ENCODE data around the gene SNX32. TPM values are rescaled to one million over a fixed set of nuclear protein-coding genes. Genes with fewer than 3 reads are reported as not detected.

The SNX32 gene
- total RNA-seq, 2 experiments from 2014 or later: 0.33 to 0.61 TPM

DNA sequence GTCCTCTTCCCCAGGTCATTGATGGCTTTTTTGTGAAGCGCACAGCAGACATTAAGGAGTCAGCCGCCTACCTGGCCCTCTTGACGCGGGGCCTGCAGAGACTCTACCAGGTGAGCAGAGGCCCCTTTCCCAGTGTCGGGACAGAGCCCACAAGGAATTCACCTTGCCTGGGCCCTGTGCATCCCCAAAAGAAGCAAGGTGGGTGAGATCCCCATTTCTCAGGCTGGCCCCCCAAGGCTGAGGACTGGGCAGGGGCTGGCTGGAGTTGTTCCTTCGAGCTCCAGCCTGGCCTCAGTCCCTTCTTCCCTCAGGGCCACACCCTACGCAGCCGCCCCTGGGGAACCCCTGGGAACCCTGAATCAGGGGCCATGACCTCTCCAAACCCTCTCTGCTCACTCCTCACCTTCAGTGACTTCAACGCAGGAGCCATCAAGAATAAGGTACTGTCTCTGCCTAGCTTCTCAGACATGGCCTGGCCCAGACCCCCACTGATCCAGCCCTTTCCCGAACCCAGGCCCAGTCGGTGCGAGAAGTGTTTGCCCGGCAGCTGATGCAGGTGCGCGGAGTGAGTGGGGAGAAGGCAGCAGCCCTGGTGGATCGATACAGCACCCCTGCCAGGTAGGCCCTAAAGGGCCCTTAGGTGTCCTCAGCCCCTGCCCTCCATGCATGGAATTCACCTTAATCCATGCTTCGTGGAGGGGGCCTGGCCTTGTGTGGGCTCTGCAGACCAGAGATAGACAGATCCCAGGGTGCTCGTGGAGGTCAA lies 31.1 kb downstream of the SNX32 start:
- CTCF ChIA-PET: no interaction called here
- Histone ChIP-seq H3K4me1 (ENCODE audit: insufficient read depth, low read length) (peaks cover 41% of the 10 kb centered on the region), H3K4me3 (ENCODE audit: low read length) (no peak overlapping the region), H3K27me3 (ENCODE audit: control insufficient read depth in 1 of 2, insufficient read depth in 2 of 2, low read length in 2 of 2) (no peaks in the 10 kb centered on the region), H3K9me3 (ENCODE audit: control insufficient read depth in 1 of 2, insufficient read depth in 1 of 2, low read length in 2 of 2) (no peaks in the 10 kb centered on the region), H3K36me3 (ENCODE audit: insufficient read depth, low read length) (peaks cover 67% of the 10 kb centered on the region), H3K27ac (ENCODE audit: low read depth in 1 of 2, low read length in 2 of 2) (no peak overlapping the region)
- intact Hi-C loops (cut with DNase I, micrococcal nuclease): no loop called here
- TF ChIP-seq, protein P1, sequence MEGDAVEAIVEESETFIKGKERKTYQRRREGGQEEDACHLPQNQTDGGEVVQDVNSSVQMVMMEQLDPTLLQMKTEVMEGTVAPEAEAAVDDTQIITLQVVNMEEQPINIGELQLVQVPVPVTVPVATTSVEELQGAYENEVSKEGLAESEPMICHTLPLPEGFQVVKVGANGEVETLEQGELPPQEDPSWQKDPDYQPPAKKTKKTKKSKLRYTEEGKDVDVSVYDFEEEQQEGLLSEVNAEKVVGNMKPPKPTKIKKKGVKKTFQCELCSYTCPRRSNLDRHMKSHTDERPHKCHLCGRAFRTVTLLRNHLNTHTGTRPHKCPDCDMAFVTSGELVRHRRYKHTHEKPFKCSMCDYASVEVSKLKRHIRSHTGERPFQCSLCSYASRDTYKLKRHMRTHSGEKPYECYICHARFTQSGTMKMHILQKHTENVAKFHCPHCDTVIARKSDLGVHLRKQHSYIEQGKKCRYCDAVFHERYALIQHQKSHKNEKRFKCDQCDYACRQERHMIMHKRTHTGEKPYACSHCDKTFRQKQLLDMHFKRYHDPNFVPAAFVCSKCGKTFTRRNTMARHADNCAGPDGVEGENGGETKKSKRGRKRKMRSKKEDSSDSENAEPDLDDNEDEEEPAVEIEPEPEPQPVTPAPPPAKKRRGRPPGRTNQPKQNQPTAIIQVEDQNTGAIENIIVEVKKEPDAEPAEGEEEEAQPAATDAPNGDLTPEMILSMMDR (IDR thresholded peaks at IDR 0.05): no peak
- Mint-ChIP-seq H3K9me3 (no peaks in the 10 kb centered on the region), H3K27ac (no peak overlapping the region), H3K4me3 (peak overlapping the region; percentile 65), H3K4me1 (ENCODE audit: low read depth) (peaks cover 18% of the 10 kb centered on the region), H3K36me3 (ENCODE audit: low read depth) (peaks cover 69% of the 10 kb centered on the region), H3K27me3 (no peaks in the 10 kb centered on the region)
- DNase-seq: peak in 1 of 14 experiments; percentile 16
- POLR2A ChIA-PET: no interaction called here
- no peak for ATAC-seq (ENCODE audit: poor library complexity)

- intact Hi-C loops (cut with DNase I, micrococcal nuclease): no loop called here
- H3K4me3 ChIP-seq (ENCODE audit: low read length): no peak overlapping the region
- POLR2A ChIA-PET: interaction anchor here (1.1 kb wide), 1 partner anchor 7 kb away, joined by 3 read pairs; the partner anchor contains the start of gene CFL1
- Mint-ChIP-seq H3K9me3 (no peaks in the 10 kb centered on the region), H3K27ac (no peak overlapping the region), H3K4me3 (no peak overlapping the region), H3K4me1 (ENCODE audit: low read depth) (peaks cover 17% of the 10 kb centered on the region), H3K36me3 (ENCODE audit: low read depth) (peaks cover 63% of the 10 kb centered on the region), H3K27me3 (no peaks in the 10 kb centered on the region)
- H3K4me1 ChIP-seq (ENCODE audit: insufficient read depth, low read length): peaks cover 42% of the 10 kb centered on the region
- CTCF ChIA-PET: interaction anchor here (0.9 kb wide), 1 partner anchor 23 kb away, joined by 3 read pairs; the partner anchor contains the start of gene FIBP
- H3K36me3 ChIP-seq (ENCODE audit: insufficient read depth, low read length): peaks cover 67% of the 10 kb centered on the region
- ATAC-seq (ENCODE audit: poor library complexity) (no peak), DNase-seq (peak in 1 of 14 experiments; percentile 17)
- no peak overlapping the region for H3K27ac ChIP-seq (ENCODE audit: low read depth in 1 of 2, low read length in 2 of 2)
- no peaks in the 10 kb centered on the region for H3K9me3 ChIP-seq (ENCODE audit: control insufficient read depth in 1 of 2, insufficient read depth in 1 of 2, low read length in 2 of 2)
- TF ChIP-seq, protein P1 (IDR thresholded peaks at IDR 0.05): no peak
- no peaks in the 10 kb centered on the region for H3K27me3 ChIP-seq (ENCODE audit: control insufficient read depth in 1 of 2, insufficient read depth in 2 of 2, low read length in 2 of 2)
Observed at GRCh38 chr11:65865550-65866172, 31.9 kb downstream of the SNX32 start.

DNA sequence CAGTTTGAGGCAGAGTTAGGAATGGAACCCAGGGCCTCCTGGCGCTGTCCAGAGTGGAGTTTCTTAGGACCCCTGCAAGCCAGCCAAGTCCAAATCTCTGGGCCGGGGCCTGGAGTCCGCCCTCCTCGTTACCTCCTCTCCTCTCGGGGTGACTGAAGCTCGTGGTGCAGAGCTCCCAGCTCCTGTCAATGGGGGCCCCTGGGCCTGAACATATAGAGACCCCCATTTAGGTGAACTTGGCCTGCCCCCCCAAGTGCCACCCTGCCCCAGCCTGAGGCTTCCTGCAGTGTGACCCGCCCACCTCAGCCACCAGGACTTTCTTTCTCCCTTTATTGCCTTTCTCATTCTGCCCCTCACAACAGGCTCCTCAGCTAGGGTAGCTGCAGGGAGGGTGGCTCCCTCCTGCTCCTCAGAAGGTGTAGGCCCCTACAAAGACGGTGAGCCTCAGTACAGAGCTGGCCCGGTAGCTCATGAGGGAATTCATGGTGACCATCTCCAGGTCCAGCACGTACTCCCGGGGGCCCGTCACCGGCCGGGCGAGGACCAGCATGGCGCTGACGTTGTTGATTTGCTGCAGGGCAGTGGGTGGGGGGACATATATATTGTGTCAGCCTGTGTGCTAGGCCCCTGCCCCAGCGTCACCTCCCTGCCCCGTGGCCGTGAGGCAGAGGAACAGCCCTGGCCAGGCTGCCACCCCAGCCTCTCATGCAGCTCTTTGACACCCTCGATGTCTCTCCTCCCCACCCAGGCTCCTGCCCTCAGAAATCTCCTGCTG lies 32.9 kb downstream of the SNX32 start:
- no peak for ATAC-seq (ENCODE audit: poor library complexity)
- peaks cover 42% of the 10 kb centered on the region for H3K4me1 ChIP-seq (ENCODE audit: insufficient read depth, low read length)
- H3K4me3 Mint-ChIP-seq: peak overlapping the region; percentile 25

More for the DNA sequence above, 32.9 kb downstream of the SNX32 start:
- no peak for DNase-seq
- Histone ChIP-seq H3K9me3 (ENCODE audit: control insufficient read depth in 1 of 2, insufficient read depth in 1 of 2, low read length in 2 of 2) (no peaks in the 10 kb centered on the region), H3K27me3 (ENCODE audit: control insufficient read depth in 1 of 2, insufficient read depth in 2 of 2, low read length in 2 of 2) (no peaks in the 10 kb centered on the region), H3K36me3 (ENCODE audit: insufficient read depth, low read length) (peaks cover 64% of the 10 kb centered on the region), H3K27ac (ENCODE audit: low read depth in 1 of 2, low read length in 2 of 2) (no peak overlapping the region), H3K4me3 (ENCODE audit: low read length) (no peak overlapping the region)
- intact Hi-C loops (cut with DNase I, micrococcal nuclease): no loop called here
- TF ChIP-seq, protein P1 (IDR thresholded peaks at IDR 0.05): no peak
- CTCF ChIA-PET: interaction anchor here (0.9 kb wide), 1 partner anchor 22 kb away, joined by 3 read pairs; the partner anchor contains the start of gene FIBP
- no peak overlapping the region for H3K27ac Mint-ChIP-seq
- H3K27me3 Mint-ChIP-seq: no peaks in the 10 kb centered on the region
- H3K9me3 Mint-ChIP-seq: no peaks in the 10 kb centered on the region
- H3K4me1 Mint-ChIP-seq (ENCODE audit: low read depth): peaks cover 13% of the 10 kb centered on the region
- H3K36me3 Mint-ChIP-seq (ENCODE audit: low read depth): peaks cover 53% of the 10 kb centered on the region
- POLR2A ChIA-PET: interaction anchor here (1.1 to 1.3 kb wide), 2 partner anchors 8 to 23 kb away, joined by 3 to 6 read pairs; partner anchors contain the start of gene CFL1

Data from CD4-positive, alpha-beta T cell (primary cell).